OCI-LY7 (cell line): ENCODE measurements around the gene FAM120B. TPM values are rescaled to one million over a fixed set of nuclear protein-coding genes. Genes with fewer than 3 reads are reported as not detected.

Source experiments
- BruUV-seq: library from RNA; stranded (reverse); fragments of 400-500 nt; replicated peaks from 2 replicates; lab custom pipeline; 2021; lab: Mats Ljungman, UMichigan
- CTCF ChIA-PET: fragments of 300-600 bp; sonication (Branson Sonifier 250); formaldehyde crosslinking; loops from one replicate; lab custom pipeline; 2022; ENCODE audit warnings: antibody characterized with exemption; ENCODE audit not compliant: unreplicated experiment; lab: Charles Lee
- POLR2A ChIA-PET: fragments of 300-600 bp; sonication (Branson Sonifier 250); formaldehyde crosslinking; loops from one replicate; lab custom pipeline; 2022; ENCODE audit warnings: antibody characterized with exemption; lab: Charles Lee
- DNase-seq: peaks from one replicate; pipeline ENCODE4 v3.0.0-alpha.2; 2015; ENCODE audit warnings: low spot score
- H2AFZ ChIP-seq: fragments of 200-600 bp; sonication (generic), shearing (Covaris generic); 2 replicates; pipeline ENCODE4 v1.6.1; 2014; ENCODE audit warnings: mild to moderate bottlenecking, antibody characterized with exemption, low read length, moderate library complexity
- H3K27ac ChIP-seq: fragments of 200-600 bp; sonication (generic); 2 replicates; pipeline ENCODE4 v1.5.1; 2014; ENCODE audit warnings: mixed run types, low read depth, mild to moderate bottlenecking, moderate library complexity, low read length, inconsistent platforms; ENCODE audit not compliant: poor library complexity, severe bottlenecking
- H3K36me3 ChIP-seq: fragments of 200-600 bp; sonication (generic); 2 replicates; pipeline ENCODE4 v1.6.1; 2014; ENCODE audit warnings: mild to moderate bottlenecking, antibody characterized with exemption, low read length, moderate library complexity, mixed read lengths; ENCODE audit not compliant: insufficient read depth
- H3K4me1 ChIP-seq: fragments of 200-600 bp; sonication (generic); 2 replicates; pipeline ENCODE4 v1.5.1; 2014; ENCODE audit warnings: mild to moderate bottlenecking, low read length; ENCODE audit not compliant: insufficient read depth, poor library complexity, severe bottlenecking
- H3K4me2 ChIP-seq: fragments of 200-600 bp; sonication (generic); 2 replicates; pipeline ENCODE4 v1.6.1; 2014; ENCODE audit warnings: mild to moderate bottlenecking, low read length
- H3K4me3 ChIP-seq: fragments of 200-600 bp; sonication (generic); 2 replicates; pipeline ENCODE4 v1.5.1; 2014; ENCODE audit warnings: mild to moderate bottlenecking, low read depth, low read length; ENCODE audit not compliant: poor library complexity, severe bottlenecking
- H3K79me2 ChIP-seq: fragments of 200-600 bp; sonication (generic); 2 replicates; pipeline ENCODE4 v1.6.1; 2016; ENCODE audit warnings: low read depth, mild to moderate bottlenecking, low read length, moderate library complexity, mixed read lengths; ENCODE audit not compliant: insufficient read depth
- H3K9me2 ChIP-seq: fragments of 200-600 bp; sonication (generic); 2 replicates; pipeline ENCODE4 v1.6.1; 2016; ENCODE audit warnings: mild to moderate bottlenecking, low read length, mixed read lengths; ENCODE audit not compliant: insufficient read depth
- H3K9me3 ChIP-seq: fragments of 200-600 bp; sonication (generic); 2 replicates; pipeline ENCODE4 v1.6.1; 2014; ENCODE audit warnings: mild to moderate bottlenecking, mixed run types, low read length, mixed read lengths
- H4K20me1 ChIP-seq: fragments of 200-600 bp; sonication (generic); 2 replicates; pipeline ENCODE4 v1.6.1; 2014; ENCODE audit warnings: mild to moderate bottlenecking, antibody characterized with exemption, low read length, moderate library complexity, mixed read lengths; ENCODE audit not compliant: insufficient read depth
- EZH2phosphoT487 ChIP-seq: fragments of 200-600 bp; sonication (generic); IDR thresholded peaks from 2 replicates; pipeline ENCODE4 v1.6.1; 2018; ENCODE audit warnings: low read depth, borderline replicate concordance, mild to moderate bottlenecking, mixed run types, antibody characterized with exemption, low read length, moderate library complexity, mixed read lengths
- intact Hi-C: fragments of 100-400 bp; cut with micrococcal nuclease; formaldehyde crosslinking; loops from one replicate; pipeline ENCODE4 v1.10.0; 2022; ENCODE audit not compliant: unreplicated experiment
- total RNA-seq, 2 experiments: library from RNA; depleted of rRNA in 1 of 2; stranded (reverse); fragments of >200 nt in 1 of 2; shearing (Covaris generic) in 1 of 2; gene quantifications; 2 replicates each; pipeline ENCODE4 v1.2.3, GENCODE V29; 2014 to 2022
- TF ChIP-seq, protein P1 (sequence below): fragments of 200-600 bp; sonication (generic); conservative IDR thresholded peaks from 2 replicates; pipeline ENCODE4 v1.5.1; 2014; ENCODE audit warnings: mild to moderate bottlenecking, antibody characterized with exemption, low read length, moderate library complexity, mixed read lengths

The FAM120B gene
- total RNA-seq, 2 experiments from 2014 or later: 12.8 to 32.9 TPM

DNA sequence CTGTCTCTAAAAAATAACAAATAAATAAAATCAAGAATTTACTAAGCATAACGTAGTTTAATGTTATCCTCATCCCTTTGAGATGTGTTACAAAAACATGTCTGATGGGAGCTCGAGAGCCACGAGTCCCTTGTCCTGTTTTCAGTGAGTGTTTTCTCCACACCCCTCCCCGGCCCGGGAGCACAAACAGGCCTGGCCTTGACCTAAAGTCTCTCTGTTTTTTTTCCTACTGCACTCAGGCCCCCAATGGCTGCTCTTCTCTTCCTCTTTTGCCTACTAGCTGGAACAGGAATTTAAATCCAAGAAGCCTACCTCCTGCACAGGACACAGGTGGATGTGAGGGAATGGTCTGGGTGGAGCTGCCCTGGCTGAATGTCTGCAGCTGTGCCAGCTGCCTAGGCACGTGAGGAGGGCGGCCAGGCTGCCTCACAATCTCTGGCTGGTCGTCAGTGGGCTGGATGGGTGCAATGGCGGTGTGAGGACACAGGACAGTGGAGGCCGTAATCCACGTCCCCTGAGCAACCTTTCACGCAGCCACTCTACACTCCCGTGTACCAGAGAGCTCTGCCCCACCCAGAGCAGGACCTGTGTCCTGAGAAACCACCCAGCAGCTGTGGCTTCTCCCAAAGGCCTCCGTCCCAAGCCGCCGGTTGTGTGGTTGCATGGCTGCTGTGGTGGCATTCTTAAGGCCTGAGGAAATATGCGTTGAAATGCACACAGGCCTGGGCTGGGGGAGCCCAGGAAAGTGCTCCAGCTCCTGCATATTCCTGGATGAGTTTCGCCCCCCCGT lies 117.5 kb downstream of the FAM120B start:
- TF ChIP-seq, protein P1, sequence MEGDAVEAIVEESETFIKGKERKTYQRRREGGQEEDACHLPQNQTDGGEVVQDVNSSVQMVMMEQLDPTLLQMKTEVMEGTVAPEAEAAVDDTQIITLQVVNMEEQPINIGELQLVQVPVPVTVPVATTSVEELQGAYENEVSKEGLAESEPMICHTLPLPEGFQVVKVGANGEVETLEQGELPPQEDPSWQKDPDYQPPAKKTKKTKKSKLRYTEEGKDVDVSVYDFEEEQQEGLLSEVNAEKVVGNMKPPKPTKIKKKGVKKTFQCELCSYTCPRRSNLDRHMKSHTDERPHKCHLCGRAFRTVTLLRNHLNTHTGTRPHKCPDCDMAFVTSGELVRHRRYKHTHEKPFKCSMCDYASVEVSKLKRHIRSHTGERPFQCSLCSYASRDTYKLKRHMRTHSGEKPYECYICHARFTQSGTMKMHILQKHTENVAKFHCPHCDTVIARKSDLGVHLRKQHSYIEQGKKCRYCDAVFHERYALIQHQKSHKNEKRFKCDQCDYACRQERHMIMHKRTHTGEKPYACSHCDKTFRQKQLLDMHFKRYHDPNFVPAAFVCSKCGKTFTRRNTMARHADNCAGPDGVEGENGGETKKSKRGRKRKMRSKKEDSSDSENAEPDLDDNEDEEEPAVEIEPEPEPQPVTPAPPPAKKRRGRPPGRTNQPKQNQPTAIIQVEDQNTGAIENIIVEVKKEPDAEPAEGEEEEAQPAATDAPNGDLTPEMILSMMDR: no peak
- no peak for TF ChIP-seq EZH2phosphoT487
- no peak overlapping the region for H2AFZ ChIP-seq
- no peaks in the 10 kb centered on the region for H4K20me1 ChIP-seq
- H3K27ac ChIP-seq: no peak overlapping the region
- BruUV-seq: no TSS peak
- H3K9me2 ChIP-seq: no peaks in the 10 kb centered on the region
- CTCF ChIA-PET: no interaction called here
- no peaks in the 10 kb centered on the region for H3K36me3 ChIP-seq
- no peak overlapping the region for H3K4me3 ChIP-seq
- no peaks in the 10 kb centered on the region for H3K4me1 ChIP-seq
- H3K9me3 ChIP-seq: no peaks in the 10 kb centered on the region
- POLR2A ChIA-PET: interaction anchor here (0.6 to 1.2 kb wide), 2 partner anchors 10 to 54 kb away, joined by 3 to 4 read pairs; no protein-coding TSS in a partner anchor
- intact Hi-C loops: no loop called here
- DNase-seq: no peak
- no peak overlapping the region for H3K4me2 ChIP-seq
- H3K79me2 ChIP-seq: no peaks in the 10 kb centered on the region

DNA sequence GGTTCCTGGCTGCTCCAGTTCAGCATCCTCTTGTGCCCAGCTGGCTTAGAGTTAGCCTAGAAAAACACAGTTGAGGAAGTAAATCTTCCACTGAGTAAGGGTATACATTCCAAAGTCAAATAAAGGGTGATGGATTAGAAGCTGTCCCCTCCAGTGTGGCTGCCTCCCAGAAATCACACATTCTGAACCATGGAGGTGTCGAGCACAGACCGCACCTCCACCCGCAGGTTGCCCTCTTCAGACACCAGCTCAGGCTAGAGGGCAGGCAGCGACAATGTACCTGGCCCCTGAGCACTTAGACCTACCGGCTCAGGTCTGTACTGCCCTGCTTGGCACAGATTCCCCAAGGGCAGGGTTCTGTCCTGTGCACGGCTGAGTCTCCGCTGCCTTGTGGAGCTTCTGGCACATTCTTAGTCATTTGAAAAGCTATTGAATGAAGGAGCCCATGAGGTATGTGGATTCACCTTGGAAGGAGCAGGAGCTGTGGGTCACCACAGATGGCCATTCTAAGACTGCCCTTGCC lies 118.1 kb downstream of the FAM120B start:
- ChIA-PET POLR2A (interaction anchor here (0.6 to 1.2 kb wide), 2 partner anchors 9 to 55 kb away, joined by 3 to 4 read pairs; no protein-coding TSS in a partner anchor), CTCF (no interaction called here)
- H3K79me2 ChIP-seq: no peaks in the 10 kb centered on the region
- TF ChIP-seq, protein P1: no peak
- TF ChIP-seq EZH2phosphoT487: no peak
- no peaks in the 10 kb centered on the region for H3K9me3 ChIP-seq
- BruUV-seq: no TSS peak
- H4K20me1 ChIP-seq: no peaks in the 10 kb centered on the region
- no peak overlapping the region for H3K27ac ChIP-seq
- H3K4me2 ChIP-seq: no peak overlapping the region
- no peak overlapping the region for H2AFZ ChIP-seq
- H3K9me2 ChIP-seq: no peaks in the 10 kb centered on the region
- DNase-seq: no peak
- intact Hi-C loops: no loop called here
- H3K36me3 ChIP-seq: no peaks in the 10 kb centered on the region
- no peaks in the 10 kb centered on the region for H3K4me1 ChIP-seq
- no peak overlapping the region for H3K4me3 ChIP-seq

DNA sequence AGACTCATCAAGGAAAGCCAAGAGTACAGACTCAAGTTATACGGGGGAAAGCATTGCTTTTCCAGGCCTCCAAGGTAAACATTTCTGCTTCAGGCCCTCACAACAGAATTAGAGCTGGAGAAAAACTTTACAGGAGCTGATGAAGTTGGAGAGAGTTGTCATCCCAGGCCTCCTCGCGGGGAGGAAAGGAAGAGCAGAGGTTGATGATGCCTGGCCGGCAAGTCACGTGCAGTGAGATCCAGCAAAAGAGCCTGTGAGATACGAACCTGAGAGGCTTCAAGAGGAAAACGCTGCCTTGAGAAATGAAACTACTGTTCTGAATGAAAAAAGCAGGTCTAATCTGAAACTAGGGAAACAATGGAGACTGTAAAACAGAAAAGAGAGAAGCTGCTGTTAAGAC lies 122.9 kb downstream of the FAM120B start:
- intact Hi-C loops: no loop called here
- H3K9me3 ChIP-seq: no peaks in the 10 kb centered on the region
- no peak overlapping the region for H3K4me2 ChIP-seq
- no TSS peak for BruUV-seq
- TF ChIP-seq, protein P1: no peak
- TF ChIP-seq EZH2phosphoT487: no peak
- no peak overlapping the region for H3K27ac ChIP-seq
- H3K36me3 ChIP-seq: no peaks in the 10 kb centered on the region
- no peak overlapping the region for H2AFZ ChIP-seq
- ChIA-PET CTCF (no interaction called here), POLR2A (no interaction called here)
- H4K20me1 ChIP-seq: no peaks in the 10 kb centered on the region
- no peaks in the 10 kb centered on the region for H3K4me1 ChIP-seq
- no peaks in the 10 kb centered on the region for H3K79me2 ChIP-seq
- DNase-seq: no peak
- H3K9me2 ChIP-seq: no peaks in the 10 kb centered on the region
- H3K4me3 ChIP-seq: no peak overlapping the region
